ENCODE results near the gene SIK3.

DNA sequence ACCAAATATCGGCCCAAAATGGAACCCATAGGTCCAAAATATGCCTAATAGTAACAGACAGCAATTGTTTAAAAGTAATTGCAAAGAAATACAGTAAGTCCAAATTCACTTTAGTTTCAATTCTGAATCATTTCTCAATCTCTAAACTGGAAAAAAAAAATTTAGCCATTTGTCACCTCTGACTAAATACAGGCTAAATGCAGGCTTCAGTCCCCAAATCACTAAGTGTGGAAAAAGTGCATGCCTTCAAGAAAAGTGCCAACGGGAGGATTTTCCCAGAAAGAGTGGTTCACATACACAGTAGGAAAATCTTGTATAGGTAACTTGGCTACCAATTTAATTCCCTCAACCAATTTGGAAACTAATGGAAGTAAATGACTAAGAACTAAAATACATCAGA is 35.7 kb downstream of the SIK3 start:
- TF ChIP-seq, protein P1, sequence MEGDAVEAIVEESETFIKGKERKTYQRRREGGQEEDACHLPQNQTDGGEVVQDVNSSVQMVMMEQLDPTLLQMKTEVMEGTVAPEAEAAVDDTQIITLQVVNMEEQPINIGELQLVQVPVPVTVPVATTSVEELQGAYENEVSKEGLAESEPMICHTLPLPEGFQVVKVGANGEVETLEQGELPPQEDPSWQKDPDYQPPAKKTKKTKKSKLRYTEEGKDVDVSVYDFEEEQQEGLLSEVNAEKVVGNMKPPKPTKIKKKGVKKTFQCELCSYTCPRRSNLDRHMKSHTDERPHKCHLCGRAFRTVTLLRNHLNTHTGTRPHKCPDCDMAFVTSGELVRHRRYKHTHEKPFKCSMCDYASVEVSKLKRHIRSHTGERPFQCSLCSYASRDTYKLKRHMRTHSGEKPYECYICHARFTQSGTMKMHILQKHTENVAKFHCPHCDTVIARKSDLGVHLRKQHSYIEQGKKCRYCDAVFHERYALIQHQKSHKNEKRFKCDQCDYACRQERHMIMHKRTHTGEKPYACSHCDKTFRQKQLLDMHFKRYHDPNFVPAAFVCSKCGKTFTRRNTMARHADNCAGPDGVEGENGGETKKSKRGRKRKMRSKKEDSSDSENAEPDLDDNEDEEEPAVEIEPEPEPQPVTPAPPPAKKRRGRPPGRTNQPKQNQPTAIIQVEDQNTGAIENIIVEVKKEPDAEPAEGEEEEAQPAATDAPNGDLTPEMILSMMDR (IDR thresholded peaks at IDR 0.05), result no peak
- no peak for TF ChIP-seq POLR2A (IDR thresholded peaks at IDR 0.05)

All from heart left ventricle (tissue), 13 donors.